GM12891 (cell line): Measurements from ENCODE around the gene FAM222A.

Experiments used
- POLR2A ChIP-seq: IDR thresholded peaks from 2 replicates; pipeline ENCODE4 v1.6.1; 2011; ENCODE audit warnings: low read depth, low read length, control low read depth
- POLR2AphosphoS5 ChIP-seq: IDR thresholded peaks from 2 replicates; pipeline ENCODE4 v1.6.1; 2011; ENCODE audit warnings: low read depth, low read length, control low read depth
- TAF1 ChIP-seq: IDR thresholded peaks from 2 replicates; pipeline ENCODE4 v1.6.1; 2011; ENCODE audit warnings: low read depth, low read length, control low read depth

GRCh38 chr12:109757671-109758265 is 44.1 kb downstream of the FAM222A start:
- TF ChIP-seq POLR2A (no peak), TAF1 (no peak), POLR2AphosphoS5 (no peak)
